ENCODE measurements around the gene ZNF10. TPM values are rescaled to one million over a fixed set of nuclear protein-coding genes. Genes with fewer than 3 reads are reported as not detected.
A peak's percentile ranks its signal among the peaks of the same experiment; 100 is the strongest.

ZNF10 gene
- total and polyA plus RNA-seq, 2 of the 8 experiments (the other 6 are each of a cell fraction or from before 2014, with no cell fraction given) = 5.2 to 11.9 TPM

DNA sequence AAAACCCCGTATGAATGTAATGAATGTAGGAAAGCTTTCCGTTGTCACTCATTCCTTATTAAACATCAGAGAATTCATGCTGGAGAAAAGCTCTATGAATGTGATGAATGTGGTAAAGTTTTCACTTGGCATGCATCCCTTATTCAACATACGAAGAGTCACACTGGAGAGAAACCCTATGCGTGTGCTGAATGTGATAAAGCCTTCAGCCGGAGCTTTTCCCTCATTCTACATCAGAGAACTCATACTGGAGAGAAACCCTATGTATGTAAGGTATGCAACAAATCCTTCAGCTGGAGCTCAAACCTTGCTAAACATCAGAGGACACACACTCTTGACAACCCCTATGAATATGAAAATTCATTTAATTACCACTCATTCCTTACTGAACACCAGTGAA is 24.2 kb upstream of the ZNF10 start:
- Histone ChIP-seq H3K4me3 (ENCODE audit: extremely low read depth in 1 of 4, insufficient read depth in 2 of 4, low read depth in 3 of 4, low read length in 4 of 4) (peak overlapping the region in 1 of 4 experiments; percentile 23; a peak in 1 of 8 replicates), H3K4ac (replicated peaks; ENCODE audit: insufficient read length, low read depth, low read length) (no peak overlapping the region), H2BK12ac (ENCODE audit: low read depth, low read length) (no peak overlapping the region), H2BK5ac (ENCODE audit: low read depth, low read length) (no peak overlapping the region), H3K9ac (replicated peaks in 1 of 4; ENCODE audit: extremely low read depth in 1 of 4, low read depth in 3 of 4, low read length in 3 of 4) (no peak overlapping the region), H3K14ac (ENCODE audit: insufficient read length) (no peak overlapping the region), H4K20me1 (replicated peaks in 1 of 2; ENCODE audit: control insufficient read depth in 1 of 2, insufficient read depth in 2 of 2, low read length in 2 of 2) (no peaks in the 10 kb centered on the region), H3K4me2 (ENCODE audit: insufficient read depth in 1 of 2, low read depth in 2 of 2, low read length in 2 of 2) (no peak overlapping the region), H3K27me3 (replicated peaks in 1 of 4; ENCODE audit: control insufficient read depth in 3 of 4, extremely low read depth in 1 of 4, insufficient read depth in 3 of 4, low read length in 3 of 4) (no peaks in the 10 kb centered on the region), H3K18ac (ENCODE audit: extremely low read depth, low read length) (no peak overlapping the region), H3K4me1 (replicated peaks in 1 of 4; ENCODE audit: control insufficient read depth in 3 of 4, insufficient read depth in 4 of 4, low read length in 3 of 4) (no peaks in the 10 kb centered on the region), H3K56ac (replicated peaks; ENCODE audit: insufficient read length, low read depth, low read length) (no peak overlapping the region), H2AFZ (ENCODE audit: low read length) (no peak overlapping the region), H3K23ac (ENCODE audit: insufficient read length) (no peak overlapping the region), H3K23me2 (ENCODE audit: low read depth, low read length) (no peaks in the 10 kb centered on the region), H4K5ac (ENCODE audit: insufficient read length, low read depth, low read length) (no peak overlapping the region), H2BK120ac (replicated peaks; ENCODE audit: low read depth, low read length) (no peak overlapping the region), H3K79me1 (ENCODE audit: low read depth, low read length) (no peaks in the 10 kb centered on the region), H2AK5ac (ENCODE audit: low read depth, low read length) (no peak overlapping the region), H4K91ac (replicated peaks; ENCODE audit: insufficient read length, low read length) (no peak overlapping the region), H3K9me3 (ENCODE audit: insufficient read depth in 2 of 2, low read depth in 1 of 2, low read length in 1 of 2) (peaks cover 80 to 96% of the 10 kb centered on the region in 2 experiments), H4K8ac (ENCODE audit: extremely low read depth, insufficient read depth, low read length) (no peak overlapping the region), H3K36me3 (ENCODE audit: control insufficient read depth in 2 of 4, insufficient read depth in 4 of 4, low read length in 3 of 4) (peaks cover 5 to 84% (median 40%) of the 10 kb centered on the region in 4 experiments; a peak in 7 of 8 replicates), H3K79me2 (ENCODE audit: control insufficient read depth in 1 of 2, insufficient read depth in 2 of 2, low read length in 2 of 2) (no peaks in the 10 kb centered on the region), H3K27ac (ENCODE audit: low read depth, low read length) (no peak overlapping the region), H2BK15ac (ENCODE audit: low read length) (no peak overlapping the region), H2BK20ac (ENCODE audit: low read length) (no peak overlapping the region)
- TF ChIP-seq SRF (IDR thresholded peaks at IDR 0.05; ENCODE audit: low read depth, low read length) (no peak), ZNF274 (IDR thresholded peaks at IDR 0.05; ENCODE audit: borderline replicate concordance, extremely low read depth, low read length) (peak; percentile 95)
- no peak for DNase-seq (ENCODE audit: low read depth in 1 of 2, low spot score in 2 of 2)
- CTCF ChIA-PET (ENCODE audit: partially characterized antibody) = interaction anchor here (1.2 kb wide), 1 partner anchor 75 kb away, joined by 3 read pairs; the partner anchor contains the start of gene ZNF268
- FAIRE-seq = no peak
- WGBS, 2 experiments (ENCODE audit: extremely low coverage in 1 of 2, insufficient coverage in 1 of 2, insufficient read length in 1 of 2, insufficient replicate concordance in 2 of 2, low coverage in 1 of 2, low lambda C conversion rate in 2 of 2, missing lambda C conversion rate in 1 of 2) = 94% methylated on average over 5 of the region's 5 CpGs; no CpG with 5 or more reads in 1 of the 2 experiments
- POLR2A ChIA-PET (ENCODE audit: partially characterized antibody) = interaction anchor here (1.0 to 1.2 kb wide), 3 partner anchors 9 to 120 kb away, joined by 3 to 4 read pairs (median 3); partner anchors contain the start of gene ZNF26

All from H1 (cell line).